Measurements from ENCODE around the gene CUX1.
"Not testable (repeated sequence)": the region's sequence is repeated elsewhere in the genome, so short reads cannot be mapped to it uniquely, and the experiment has no call there.

The CUX1 gene

DNA sequence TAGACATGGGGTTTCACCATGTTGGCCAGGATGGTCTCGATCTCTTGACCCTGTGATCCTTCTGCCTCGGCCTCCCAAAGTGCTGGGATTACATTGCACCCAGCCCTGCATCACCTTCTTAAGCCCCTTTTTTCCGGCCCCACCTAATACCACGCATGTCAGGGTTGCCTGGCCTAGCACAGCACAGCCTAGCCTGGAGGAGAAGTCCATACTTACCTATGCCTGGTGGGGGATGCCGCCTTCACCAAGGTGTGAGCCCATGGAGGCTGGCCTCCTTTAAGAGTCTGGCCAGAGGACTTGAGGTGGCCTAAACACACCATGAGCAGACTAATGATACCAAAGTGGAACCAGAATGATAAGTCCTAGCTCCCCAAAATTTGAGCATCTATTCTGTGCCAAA, 22.0 kb upstream of the CUX1 start:
- no peak for DNase-seq

DNA sequence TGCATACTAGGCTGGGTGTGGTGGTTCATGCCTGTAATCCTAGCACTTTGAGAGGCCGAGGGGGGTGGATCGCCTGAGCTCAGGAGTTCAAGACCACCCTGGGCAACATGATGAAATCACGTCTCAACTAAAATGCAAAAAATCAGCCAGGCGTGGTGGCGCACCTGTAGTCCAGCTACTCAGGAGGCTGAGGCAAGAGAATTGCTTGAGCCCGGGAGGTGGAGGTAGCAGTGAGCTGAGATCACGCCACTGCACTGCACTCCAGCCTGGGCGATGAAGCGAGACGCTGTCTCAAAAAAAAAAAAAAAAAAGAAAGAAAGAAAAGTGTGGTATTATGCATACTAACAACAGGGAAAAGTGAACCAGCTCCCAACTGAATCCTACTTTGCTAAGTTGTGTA, 19.3 kb upstream of the CUX1 start:
- DNase-seq: not testable (repeated sequence)

DNA sequence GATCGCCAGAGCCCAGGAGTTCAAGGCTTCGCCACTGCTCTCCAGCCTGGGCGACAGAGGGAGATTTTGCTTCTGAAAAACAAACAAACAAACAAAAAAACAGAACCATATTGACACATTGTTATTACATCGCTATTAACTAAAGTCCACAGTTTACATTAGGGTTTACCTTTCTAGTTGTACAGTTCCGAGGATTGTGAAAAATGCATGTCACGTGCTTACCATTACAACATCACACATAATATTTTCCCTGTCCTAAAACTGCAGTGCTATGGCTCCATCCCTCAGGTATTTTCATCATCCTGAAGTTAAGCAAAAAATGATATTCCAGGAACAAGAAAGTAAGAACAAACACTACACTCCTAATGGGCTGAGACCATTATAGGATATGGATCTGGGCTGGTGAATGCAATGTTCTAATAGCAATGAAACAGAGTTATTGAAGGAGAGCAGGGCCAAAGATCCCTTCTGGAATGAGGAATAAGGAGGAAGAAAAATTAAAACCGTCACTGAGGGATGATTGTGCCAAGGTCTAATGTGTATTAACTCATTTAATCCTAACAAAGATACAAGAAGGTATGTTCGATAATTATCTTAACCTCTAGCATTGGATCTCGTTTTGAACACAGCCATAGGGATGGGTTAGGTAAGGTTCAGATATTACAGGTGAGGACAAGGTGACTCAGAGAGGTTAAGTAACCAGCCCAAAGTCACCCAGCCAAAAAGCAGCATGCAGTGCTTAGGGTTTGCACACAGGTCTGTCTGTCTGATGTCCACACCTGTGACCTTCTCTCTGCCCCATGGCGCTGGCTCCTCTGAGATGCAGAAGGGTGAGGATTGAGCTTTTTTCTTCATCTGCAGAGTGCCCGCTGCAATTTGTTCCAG, 14.0 kb upstream of the CUX1 start:
- no peak for DNase-seq

DNA sequence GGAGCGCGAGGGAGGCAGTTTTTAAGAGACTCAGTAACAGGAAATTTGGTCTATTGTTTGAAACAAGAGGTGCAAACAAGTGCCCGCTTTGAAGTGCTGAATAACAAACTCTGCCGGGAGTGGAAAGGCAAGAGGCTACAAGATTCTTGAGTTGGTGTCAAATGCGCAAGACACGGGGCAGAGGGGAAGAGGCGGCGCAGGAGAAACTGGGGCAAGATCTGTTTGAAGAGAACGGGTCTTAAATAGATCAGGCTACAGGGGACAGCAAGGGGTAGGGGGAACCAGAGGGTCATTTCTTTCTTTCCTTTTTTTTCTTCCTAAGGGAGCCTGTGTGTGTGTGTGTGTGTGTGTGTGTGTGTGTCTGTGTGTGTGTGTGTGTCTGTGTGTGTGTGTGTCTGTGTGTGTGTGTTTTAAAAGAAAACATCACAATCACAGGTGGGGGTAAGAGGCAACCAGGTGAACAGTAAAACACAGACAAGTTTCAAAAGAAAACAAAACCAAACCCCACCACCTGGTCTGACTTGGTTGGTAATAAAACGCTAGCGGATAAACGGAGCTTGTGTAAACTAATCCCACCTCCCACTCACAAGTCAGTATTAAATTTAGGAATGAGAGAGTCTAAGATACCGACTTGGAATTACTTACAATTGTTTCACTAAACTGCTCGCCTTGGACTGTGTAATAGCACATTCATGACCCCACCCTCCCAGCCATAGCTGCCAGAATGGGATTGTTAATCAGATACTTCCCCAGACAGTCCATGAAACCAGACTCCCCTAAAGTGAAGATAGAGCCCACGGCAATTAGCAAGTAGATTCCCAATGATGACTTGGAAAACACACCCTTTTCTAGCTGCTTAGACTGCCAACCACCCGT, 13.1 kb upstream of the CUX1 start:
- peak; percentile 6 for DNase-seq

DNA sequence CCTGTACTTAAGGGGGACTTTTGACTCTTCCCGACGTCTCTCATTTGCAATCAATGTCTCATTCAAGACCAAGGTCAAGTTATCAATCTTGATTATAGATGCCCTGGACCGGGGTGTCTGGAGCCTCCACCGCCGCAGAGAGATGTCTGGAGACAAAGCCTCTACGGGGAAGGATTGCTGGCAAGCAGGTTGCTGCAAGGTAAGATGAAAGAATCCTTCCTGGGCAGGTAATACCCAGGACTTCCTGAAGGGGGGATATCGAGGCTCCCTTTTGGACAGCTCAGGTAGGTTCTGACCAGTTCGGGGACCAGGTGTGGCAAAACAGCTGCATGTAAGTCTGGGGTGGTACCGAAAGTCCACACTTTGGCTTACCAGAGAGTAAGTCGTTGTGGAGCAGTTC, 12.5 kb upstream of the CUX1 start:
- no peak for DNase-seq

DNA sequence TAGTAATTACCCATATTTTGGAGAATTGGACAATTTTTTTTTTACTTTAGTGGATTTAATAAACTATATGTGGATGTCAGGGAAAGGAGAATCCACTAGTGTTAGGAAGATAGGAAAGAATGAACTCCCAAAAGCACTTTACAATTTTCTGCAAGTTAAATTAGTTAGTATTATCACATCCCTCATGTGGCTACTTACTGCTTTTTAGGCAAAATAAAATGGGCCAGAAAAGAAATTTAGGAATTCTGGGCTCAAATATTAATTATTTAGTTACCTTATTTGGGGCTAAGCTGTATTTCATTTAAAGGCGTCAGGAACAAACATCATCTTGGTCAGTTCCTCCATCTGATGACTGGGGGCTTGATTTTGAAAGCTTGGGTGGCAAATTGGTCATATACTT, 4.8 kb upstream of the CUX1 start:
- no peak for DNase-seq

DNA sequence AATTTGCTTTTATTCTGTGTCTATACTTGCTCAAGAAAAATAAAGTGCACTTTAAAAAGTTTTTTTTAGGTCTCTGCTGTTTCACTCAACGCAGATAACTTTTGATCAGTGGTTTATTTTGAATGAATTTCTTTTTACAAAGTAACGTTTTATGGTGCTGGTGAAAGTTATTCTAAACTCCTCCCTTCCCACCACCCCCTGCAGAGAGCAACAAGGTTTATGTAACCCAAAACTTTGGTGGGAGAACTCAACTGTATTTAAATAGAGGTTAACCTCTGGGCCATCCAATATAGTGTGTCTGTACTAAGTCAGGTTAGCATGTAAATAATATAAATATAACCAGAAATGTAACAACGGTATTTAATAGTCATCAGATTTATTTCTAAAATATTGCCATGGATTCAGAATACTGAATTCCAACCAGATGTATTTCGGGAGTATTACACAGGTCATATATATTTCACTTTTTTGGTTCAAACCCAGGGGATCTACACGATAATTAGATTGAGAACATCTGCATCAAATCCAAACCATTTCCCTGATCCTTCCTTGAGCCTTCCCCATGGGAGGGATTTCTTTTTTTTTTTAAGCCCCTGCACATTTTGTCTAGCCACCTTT, 3.9 kb upstream of the CUX1 start:
- no peak for DNase-seq

DNA sequence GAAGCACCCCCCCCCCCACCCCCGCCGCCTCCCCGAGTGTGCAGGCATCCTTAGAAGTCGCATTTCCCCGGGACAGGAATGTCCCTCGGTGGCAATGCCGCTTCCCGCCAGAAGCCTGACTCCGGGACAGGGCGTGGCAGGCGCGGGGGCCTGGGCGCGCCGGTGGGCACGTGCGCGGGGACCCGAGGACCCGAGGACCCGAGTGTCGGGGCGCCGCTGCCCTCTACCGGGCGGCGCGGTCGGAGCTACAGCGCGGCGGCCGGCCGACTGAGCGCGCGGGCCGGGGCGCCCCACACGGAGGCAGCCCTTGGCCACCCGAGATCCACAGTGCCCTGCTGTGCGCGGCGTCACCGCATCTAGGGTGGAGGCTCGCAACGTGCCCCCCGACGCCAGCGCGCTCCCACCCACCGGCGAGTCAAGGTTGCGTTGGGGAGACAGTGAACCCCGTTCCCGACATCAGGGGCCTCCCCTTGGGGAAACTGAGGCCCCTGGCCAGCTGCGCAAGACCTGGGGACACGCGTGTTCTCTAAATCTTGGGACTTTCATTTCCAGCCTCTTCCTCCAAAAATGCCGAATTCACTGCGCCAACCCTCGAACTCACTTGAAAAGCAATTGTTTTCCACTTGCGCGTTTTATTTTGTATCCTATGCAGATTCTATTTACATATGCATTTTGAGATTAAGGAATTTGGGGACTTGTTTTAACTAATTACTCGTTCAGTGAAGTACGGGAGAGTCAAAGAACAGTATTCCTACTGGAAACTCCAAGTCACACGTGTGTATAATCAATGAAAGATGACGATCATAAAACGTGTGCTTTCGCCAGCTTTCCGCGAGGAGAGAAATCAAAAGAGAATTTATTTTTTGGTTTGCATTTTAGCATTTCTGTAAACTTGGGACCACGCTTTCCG, 3.1 kb upstream of the CUX1 start:
- peak; percentile 42 for DNase-seq

DNA sequence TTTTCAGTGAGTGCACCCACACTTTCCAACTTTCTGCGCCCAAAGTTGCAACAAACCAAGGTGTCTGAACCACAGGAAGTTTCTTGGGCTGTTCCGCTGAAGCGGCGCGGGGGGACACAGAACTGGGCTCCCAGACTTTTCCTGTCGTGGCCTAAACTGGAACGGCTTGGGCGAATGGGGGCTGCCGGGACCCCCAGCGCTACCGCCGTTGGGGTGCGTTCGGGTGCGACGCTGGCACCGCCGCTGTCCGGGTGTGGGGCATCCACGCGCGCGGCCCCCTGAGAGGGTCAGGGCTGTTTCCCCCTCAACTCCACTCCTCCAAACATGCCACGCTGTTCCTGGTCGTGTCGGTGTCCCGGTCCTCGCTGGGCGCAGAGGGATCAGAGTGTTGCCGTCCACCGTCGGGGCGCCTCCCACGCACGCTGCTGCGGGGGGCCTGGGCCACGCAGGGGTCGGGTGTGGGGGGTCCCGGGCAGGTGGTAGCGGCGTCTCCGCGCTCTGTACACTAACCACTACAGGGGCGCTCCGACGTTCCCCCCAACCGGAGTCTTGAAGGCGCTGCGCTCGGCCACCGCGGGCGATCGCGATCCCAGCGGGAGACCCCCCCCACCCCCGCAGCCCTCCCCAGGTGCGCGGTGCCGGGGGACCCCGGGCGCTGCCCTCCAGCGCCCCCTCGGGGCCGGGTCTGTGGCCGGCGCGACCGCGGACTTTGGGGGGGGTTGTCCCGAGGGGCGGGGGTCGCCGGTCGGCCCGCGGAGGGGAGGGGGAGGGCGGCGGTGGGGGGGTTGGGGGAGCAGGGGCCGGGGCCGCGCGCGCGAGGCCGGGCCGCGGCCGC, 2.2 kb upstream of the CUX1 start:
- DNase-seq: peak; percentile 62

DNA sequence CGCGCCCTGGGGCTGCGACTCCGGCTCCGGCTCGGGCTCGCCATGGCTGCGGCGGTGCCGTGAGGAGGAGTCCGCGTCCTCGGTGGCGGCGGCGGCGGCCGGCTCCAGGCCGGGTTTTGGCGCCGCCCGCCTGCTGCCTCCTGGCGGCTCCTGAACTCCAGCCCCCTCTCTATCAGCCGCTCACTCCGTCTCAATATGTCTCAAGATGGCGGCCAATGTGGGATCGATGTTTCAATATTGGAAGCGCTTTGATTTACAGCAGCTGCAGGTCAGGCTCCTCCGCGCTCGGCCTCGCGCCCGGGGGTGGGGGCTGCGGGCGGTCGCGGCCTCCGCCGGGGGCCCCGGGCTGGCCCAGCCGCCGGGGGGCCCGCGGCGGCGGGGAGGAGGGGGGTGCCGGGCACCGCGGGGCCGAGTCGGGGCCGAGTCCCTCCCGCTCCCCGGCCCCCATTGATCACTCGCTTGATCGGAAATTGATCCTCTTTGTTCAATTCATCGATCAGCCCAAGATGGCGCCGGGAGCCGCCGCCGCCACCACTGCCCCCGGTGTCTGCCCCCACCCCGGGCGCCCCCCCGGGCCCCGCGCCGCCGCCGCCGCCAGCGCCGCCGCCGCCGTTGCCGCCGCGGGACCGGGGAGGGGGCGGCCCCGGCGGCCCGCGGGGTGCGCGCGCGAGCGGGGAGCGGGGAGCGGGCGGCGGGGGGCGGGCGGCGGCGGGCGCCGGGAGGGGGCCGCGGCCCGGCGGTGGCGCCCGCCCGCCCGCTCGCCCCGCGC, 1.4 kb upstream of the CUX1 start:
- DNase-seq: peak; percentile 67

DNA sequence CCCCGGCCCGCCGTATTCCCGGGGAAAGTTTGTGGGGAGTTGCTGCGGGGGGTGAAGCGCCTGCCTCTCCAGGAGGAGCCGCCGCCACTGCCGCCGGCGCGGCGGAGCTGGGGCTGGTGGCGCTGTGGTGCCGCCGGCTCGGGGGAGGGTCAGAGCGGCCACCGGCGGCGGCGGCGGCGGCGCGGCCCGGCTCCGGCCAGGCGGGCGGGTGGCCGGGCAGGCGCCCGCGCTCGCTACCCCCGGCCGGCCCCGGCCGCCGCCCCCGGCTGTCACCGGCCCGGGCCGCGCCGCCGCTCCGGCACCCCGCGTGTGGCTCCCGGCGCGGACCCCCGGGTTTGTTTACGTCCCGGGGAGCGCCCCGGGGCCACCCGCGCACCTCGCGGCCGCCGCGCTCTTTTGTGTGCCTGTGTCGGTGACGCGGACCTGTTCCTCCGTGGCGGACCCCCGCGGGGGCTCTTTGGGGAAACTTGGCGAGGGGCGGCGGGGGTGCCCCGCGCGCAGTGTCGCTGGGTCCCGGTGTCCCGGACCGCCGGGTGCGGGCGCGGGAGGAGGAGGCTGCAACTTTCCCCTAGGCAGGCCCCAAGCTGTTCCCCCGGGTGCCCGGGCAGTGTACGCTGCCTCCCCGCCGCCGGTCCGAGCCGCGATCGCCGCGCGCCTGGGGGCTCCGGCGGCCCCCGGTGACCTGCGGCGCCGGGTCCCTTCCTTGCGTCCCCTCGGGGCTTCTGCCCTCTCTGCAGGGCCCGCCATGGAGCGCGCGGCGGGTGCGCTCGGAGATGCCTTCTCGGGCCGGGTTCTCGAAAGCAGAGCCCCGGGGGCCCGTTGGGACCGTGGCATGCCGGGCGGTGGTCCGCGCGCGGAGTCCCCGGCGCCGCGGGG, 593 bp upstream of the CUX1 start:
- DNase-seq: no peak

DNA sequence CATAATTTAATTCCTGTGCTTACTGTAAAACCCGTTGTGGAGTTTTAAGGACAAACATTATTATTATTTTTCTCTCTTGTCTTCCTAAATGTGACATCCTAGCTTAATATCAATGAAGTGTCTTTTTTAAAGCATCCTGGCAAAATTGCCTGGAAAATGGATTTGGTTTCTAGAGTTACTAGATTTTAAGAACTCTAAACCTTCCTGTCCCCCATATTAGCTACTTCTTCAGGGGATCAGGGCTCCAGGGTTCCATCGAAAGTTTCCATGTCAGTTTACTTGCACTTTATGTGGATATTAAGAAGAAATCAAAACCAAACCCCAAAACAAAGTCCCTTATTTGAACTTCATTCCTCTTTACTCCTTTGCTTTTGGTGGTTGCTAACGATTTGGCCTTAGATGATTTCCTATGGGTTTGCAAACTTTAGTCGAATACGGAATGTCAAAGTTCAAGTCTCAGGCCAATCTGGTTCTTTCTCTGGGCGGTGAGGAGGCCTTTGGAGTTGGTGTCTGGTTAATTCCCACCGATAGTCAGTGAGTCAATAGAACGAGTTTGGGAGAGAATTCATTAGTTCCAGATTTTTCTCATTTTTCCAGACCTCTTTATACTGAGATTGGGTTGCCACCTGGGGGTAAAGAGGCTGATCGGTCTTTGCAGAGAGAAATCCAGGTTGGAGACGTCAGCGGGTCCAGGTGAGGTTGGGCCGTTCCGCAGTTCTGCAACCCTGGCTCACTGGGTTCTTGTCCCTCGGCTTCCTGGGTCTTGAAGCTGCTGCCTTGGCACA, 1.1 kb downstream of the CUX1 start:
- DNase-seq: no peak

DNA sequence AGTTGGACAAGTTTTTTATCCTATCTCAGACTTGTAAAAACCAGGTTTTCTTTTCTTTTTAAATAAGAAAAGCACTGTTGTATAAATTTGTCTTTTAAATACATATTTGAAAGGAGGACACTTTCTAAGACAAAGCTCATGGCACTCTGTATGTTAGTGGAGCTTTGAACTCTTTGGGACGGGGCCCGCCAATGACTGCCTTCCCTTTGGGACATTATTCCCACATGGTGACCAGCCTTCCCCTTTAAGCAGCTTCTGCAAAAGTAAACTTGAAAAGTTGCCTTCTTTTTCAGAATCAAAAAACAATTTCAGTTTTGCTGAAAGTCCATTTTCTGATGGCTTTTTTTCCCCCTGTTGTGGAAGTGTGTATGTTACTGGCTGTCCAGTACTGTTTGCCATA, 1.8 kb downstream of the CUX1 start:
- no peak for DNase-seq

DNA sequence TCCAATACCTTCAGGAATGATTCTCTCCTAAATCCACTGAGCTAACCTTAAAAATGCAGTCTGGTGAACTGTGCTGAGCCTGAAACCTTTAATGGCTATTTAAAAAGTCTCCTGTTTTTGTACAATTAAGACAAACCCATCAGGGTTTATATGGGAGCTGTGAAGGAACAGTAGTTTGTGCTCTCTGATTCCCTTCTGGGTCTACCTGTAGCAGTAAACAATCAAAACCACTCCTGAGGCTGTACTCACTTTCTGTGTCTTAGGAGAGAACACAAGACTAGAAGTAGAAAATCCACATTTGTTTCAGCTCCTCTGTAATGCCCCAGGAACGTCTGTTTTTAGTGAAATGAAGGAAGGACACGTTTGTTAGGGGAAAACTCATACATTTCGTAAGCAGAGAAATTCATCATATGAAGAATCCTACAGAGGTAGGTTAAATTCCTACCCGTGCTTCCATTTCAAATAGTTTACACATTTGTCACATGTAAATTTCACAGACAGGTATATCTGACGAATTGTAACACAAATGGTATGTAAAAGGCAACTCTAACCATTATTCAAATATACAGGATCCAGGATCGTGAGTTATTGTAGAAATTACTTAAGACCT, 2.6 kb downstream of the CUX1 start:
- DNase-seq: no peak

DNA sequence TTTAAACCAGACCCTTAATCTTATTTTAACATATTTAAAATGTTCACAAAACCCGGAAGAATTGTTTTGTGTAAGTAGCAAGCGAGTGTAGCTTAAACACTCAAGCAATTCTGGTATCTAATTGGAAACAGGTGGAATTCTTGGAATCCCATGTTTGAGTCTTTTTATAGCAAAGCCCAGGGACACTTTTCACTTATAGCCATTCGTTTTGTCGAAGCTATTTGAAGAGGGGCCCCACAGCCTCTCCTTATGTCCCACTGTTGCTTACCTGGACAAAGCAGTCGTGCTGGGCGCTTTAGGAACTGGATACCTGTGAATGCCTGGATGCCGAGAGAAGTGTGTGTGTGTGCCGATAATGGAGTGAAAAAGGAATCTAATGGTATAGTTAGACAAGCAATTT, 3.3 kb downstream of the CUX1 start:
- no peak for DNase-seq

DNA sequence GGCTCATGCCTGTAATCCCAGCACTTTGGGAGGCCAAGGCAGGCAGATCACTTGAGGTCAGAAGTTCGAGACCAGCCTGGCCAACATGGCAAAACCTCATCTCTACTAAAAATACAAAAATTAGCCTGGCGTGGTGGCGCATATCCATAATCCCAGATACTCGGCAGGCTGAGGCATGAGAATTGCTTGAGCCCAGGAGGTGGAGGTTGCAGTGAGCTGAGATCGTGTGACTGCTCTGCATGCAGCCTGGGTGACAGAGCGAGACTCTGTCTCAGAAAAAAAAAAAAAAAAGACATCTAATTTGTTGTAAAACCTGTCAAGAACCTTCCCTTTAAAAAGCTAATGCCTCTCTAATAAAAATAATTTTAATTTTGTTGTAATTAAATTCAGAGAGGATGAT, 5.2 kb downstream of the CUX1 start:
- not testable (repeated sequence) for DNase-seq

DNA sequence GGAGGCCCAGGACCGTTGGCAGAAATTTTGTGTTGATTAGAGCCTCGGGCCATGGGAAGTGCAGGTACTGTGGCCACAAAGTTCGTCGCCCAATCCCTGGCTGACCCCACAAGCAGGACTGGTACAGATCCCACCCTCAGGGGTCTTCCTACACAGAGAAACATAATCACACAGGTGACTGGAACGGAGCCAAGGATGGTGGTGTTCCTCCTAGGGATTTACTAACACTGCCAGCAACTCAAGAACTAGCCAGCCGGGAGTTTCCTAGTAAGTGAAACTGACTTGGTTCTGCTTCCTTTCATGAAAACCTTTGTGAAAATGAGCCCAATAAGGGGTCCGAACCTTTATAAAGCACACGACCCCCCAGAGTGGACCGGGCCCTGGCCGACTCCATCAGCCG, 5.7 kb downstream of the CUX1 start:
- no peak for DNase-seq

DNA sequence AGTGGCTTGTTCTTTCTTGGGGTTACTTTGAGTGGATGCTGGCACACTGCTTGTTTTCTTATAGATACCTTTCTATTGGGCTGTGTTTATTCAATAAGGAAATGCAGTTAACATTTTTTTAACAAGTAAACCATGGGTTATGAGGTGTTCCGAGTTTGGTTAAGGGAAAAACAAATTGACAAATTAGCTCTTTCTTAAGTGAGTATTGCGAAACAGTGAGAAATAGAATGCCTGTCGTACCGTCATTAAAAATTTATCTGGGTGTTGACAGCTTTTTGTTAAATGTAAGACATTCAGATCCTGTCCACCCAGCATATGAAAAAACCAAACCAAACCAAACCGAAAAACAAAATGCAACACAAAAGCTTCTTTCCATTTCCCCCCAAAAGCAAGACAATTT, 6.2 kb downstream of the CUX1 start:
- DNase-seq: no peak

All from activated CD4-positive, alpha-beta T cell treated with anti-CD3 and anti-CD28 coated beads, Interleukin-2, amount 50 U/mL, for 1 hour (primary cell).